HG02840 (cell line): ENCODE results near the gene INTS1.

Experiments
- ATAC-seq: cut with Tn5 transposase; IDR thresholded peaks from one replicate; pipeline ENCODE4 v1.9.1; 2021; ENCODE audit warnings: mild to moderate bottlenecking, moderate library complexity, moderate number of reproducible peaks; ENCODE audit not compliant: unreplicated experiment, low FRiP score

Gene INTS1, protein sequence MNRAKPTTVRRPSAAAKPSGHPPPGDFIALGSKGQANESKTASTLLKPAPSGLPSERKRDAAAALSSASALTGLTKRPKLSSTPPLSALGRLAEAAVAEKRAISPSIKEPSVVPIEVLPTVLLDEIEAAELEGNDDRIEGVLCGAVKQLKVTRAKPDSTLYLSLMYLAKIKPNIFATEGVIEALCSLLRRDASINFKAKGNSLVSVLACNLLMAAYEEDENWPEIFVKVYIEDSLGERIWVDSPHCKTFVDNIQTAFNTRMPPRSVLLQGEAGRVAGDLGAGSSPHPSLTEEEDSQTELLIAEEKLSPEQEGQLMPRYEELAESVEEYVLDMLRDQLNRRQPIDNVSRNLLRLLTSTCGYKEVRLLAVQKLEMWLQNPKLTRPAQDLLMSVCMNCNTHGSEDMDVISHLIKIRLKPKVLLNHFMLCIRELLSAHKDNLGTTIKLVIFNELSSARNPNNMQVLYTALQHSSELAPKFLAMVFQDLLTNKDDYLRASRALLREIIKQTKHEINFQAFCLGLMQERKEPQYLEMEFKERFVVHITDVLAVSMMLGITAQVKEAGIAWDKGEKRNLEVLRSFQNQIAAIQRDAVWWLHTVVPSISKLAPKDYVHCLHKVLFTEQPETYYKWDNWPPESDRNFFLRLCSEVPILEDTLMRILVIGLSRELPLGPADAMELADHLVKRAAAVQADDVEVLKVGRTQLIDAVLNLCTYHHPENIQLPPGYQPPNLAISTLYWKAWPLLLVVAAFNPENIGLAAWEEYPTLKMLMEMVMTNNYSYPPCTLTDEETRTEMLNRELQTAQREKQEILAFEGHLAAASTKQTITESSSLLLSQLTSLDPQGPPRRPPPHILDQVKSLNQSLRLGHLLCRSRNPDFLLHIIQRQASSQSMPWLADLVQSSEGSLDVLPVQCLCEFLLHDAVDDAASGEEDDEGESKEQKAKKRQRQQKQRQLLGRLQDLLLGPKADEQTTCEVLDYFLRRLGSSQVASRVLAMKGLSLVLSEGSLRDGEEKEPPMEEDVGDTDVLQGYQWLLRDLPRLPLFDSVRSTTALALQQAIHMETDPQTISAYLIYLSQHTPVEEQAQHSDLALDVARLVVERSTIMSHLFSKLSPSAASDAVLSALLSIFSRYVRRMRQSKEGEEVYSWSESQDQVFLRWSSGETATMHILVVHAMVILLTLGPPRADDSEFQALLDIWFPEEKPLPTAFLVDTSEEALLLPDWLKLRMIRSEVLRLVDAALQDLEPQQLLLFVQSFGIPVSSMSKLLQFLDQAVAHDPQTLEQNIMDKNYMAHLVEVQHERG (N-terminal part only)

DNA sequence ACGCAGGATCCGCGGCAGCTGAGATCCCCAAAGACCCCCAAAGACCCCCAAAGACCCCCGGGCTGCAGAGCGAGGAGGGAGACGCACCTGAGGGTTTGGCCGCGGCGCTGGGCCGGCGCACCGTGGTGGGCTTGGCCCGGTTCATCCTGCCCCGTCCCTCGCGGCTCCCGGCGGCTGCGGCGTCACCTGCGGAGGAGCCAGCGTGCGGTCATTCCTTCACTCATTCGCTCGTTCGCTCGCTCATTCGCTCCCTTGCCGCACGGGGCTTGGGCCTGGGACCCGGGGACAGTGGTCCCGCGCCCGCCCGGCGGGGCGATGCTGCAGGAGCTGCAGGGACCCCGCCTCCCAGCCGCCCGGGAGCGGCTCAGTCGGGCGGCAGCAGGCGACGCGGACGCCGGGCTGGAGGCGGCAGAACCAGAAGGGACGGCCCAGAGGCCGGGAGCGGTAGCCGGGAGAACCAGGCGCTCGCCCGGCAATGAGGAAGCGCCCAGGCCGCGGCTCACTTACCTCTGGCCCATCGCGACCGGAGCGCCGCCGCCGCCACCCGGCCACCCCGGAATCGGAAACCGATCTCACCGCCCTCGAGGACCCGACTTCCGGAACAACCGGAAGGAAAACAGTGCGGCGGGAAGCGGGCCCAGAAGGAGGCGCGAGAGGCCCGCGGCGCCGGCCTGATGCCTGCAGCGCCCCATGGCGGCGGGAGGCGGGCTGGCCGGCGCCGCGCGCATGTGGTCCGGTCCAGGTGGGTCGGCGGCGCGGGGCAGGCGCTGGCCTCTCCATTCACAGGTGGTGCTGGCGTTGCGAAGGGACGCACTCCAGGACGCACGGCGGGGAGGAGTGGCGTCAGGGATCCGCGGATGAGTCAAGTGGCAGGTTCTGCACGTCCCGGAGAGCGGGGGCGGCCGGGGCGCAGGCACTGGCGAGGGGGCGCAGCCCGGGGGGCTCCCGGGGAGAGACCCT lies at the start of gene INTS1:
Gene INTS1, minus strand, starts transcription at position 574 of the 960 bp plus-strand sequence. Its CDS starts 429 bp downstream, at position 145.
- peak; percentile 78 for ATAC-seq

DNA sequence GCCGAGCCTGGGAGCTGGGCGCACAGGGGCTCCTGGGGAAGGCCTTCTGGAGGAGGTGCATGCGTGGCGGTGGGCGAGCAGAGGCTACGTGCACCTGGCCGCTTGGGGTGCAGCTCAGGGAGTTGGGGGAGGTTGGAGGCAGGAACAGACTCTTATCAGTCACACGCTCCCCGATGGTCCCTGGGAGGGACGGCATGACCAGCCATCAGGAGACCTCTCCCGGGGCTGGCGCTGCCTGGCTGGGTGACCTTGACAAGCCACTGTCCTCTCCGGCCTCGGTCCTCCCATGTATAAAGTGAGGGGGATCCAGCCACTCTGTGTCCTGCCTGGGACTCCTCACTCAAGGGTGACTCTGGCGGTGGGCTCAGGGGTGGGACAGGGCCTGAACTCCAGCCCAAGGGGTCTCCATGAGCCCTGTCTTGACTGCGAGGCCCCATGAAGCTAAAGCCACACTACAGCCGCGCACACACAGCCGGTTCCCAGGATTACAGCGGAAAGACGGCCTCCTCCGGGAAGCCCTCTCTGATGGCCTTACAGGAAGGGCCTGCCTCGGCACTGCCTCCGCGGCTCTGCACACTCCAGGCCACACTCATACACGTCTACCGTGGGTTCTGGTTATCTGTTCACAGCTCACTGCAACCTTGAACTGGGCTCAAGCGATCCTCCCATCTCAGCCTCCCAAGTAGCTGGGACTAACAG lies 49.5 kb upstream of the INTS1 start:
- no peak for ATAC-seq

DNA sequence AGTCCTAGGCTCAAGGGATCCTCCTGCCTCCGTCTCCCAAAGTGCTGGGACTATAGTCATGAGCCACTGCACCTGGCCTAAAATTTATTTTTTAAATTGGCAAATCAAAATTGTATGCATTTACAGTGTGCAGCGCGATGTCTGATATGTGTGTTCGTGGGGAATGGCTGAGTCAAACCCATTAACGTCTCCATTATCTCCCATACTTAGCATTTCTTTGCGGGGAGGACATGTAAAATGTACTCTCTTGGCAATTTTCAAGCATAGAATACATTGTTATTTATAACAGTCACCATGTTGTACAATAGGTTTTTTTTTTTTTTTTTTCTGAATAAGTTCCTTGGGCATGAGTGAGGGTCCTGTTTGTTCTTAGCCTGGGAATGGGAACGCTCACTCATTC lies 48.0 kb upstream of the INTS1 start:
- no peak for ATAC-seq

GRCh38 chr7:1550846-1551155 lies 46.6 kb upstream of the INTS1 start:
- no peak for ATAC-seq

GRCh38 chr7:1550005-1550845 lies 46.0 kb upstream of the INTS1 start:
- ATAC-seq: no peak

DNA sequence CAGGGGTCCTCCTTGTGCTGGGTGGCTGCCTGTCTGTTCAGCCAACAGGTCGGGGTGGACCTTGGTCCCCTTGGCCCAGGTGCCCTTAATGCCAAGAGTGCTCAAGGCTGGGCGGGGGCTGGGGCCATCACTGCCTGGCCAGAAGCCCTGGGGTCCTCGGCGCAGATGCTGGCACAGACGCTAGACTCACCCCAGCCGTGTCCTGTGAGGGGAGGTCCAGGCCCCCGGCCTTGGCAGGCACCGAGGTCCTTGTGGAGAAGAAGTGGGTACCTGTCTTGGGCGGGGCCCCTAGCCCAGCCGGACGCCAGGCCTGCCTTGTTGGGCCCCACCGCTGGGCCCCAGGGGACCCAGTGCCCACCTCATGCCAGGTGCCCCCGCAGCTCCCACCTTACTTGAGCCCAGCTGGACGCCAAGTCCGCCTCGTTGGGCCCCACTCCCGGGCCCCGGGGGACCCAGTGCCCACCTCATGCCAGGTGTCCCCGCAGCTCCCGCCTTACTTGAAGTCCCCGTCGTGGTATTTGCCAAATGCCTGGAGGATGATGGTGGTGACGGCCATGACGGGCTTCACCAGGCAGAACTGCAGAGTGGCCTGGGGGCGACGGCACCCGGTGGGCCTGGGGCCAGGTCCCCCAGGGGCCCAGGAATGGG lies 45.3 kb upstream of the INTS1 start:
- no peak for ATAC-seq

DNA sequence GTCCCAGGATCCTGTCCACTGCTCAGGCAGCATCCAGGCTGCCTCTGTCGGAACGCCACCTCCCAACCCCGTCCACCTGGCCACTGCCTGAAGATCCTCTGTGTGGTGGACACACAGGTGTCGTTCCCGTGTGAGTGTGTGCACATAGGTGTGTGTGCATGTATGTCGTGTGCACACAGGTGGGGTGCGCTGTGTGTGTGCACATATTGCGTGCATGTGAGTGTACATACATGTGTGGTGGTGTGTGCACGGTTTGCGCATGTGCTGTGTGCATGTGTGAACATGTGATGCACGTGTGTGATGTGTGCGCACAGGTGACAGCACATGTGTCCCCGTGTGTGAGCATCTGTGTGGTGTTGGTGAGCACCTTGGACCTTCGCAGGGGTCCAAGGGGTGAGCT lies 44.8 kb upstream of the INTS1 start:
- ATAC-seq: no peak

GRCh38 chr7:1548438-1548831 lies 44.2 kb upstream of the INTS1 start:
- ATAC-seq: no peak

DNA sequence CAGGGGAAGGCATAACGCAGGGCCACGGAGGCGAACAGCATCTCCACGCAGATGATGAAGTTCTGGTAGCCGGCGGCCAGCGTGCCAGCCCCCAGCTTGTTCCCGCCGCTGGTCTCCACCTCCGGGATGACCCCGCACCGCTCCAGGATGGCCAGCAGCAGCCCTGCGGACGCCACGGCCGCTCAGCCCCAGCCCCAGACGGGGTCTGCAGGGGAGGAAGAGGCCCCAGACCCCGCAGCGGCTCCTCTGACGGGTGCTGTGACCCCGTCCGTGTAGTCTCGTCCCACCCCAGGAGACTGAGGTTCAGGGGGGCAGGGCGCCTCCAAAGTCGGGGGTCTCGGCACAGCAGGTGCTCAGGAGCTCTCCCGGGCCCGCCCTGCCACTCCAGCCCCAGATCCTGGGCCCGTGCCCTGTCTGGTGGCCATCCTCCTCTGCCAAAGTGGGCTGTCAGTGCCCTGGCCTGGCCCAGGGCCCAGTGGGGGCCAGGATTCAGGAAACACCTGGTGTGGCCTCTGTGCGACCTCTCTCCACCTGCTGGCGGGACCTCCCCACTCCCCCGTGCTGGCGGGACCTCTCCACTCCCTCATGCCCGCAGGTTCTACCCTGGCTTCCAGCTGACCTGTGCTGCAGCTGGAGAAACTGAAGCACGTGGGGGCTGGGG lies 43.7 kb upstream of the INTS1 start:
- ATAC-seq: no peak

- ATAC-seq: no peak
Measured at GRCh38 chr7:1546909-1547776, 43.0 kb upstream of the INTS1 start.

- ATAC-seq: no peak
Measured at GRCh38 chr7:1546274-1546908, 42.2 kb upstream of the INTS1 start.

- no peak for ATAC-seq
Measured at GRCh38 chr7:1545417-1546246, 41.4 kb upstream of the INTS1 start.

DNA sequence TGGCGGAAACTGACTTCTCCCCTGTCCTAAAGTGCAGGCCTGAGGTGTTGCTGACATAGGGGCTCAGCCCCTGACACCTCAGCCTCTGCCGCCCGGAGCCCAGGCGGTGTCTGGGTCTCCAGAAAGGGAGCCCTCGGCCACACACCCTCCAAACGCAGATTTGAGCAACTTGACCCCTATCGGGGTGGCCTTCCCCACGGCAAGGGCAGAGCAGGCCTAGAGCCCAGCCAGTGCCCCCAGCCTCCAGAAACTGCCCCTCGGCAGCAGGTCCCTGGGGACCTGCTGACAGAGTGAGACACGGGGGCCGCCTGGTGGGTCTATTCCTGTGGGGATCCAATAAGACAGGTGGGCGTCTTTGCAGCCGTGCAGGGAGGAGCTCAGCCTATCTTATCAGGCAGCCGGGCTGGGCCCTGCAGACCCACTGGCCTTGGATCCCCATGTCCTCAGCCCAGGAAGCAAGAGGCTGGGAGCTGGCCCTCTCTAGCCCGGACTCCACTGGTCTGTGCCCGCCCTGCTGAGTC lies 40.8 kb upstream of the INTS1 start:
- no peak for ATAC-seq

GRCh38 chr7:1544178-1544895 lies 40.1 kb upstream of the INTS1 start:
- ATAC-seq: no peak
